Measurements from ENCODE around the gene CD4. TPM values are rescaled to one million over a fixed set of nuclear protein-coding genes. Genes with fewer than 3 reads are reported as not detected.

Gene CD4
- total RNA-seq, 4 donors from 2014 or later = 16.4 to 65.4 (median 29.6) TPM

- TF ChIP-seq, protein P1, sequence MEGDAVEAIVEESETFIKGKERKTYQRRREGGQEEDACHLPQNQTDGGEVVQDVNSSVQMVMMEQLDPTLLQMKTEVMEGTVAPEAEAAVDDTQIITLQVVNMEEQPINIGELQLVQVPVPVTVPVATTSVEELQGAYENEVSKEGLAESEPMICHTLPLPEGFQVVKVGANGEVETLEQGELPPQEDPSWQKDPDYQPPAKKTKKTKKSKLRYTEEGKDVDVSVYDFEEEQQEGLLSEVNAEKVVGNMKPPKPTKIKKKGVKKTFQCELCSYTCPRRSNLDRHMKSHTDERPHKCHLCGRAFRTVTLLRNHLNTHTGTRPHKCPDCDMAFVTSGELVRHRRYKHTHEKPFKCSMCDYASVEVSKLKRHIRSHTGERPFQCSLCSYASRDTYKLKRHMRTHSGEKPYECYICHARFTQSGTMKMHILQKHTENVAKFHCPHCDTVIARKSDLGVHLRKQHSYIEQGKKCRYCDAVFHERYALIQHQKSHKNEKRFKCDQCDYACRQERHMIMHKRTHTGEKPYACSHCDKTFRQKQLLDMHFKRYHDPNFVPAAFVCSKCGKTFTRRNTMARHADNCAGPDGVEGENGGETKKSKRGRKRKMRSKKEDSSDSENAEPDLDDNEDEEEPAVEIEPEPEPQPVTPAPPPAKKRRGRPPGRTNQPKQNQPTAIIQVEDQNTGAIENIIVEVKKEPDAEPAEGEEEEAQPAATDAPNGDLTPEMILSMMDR (IDR thresholded peaks at IDR 0.05; ENCODE audit: low read depth) = no peak
Observed at GRCh38 chr12:6833189-6833890, 44.0 kb downstream of the CD4 start.

DNA sequence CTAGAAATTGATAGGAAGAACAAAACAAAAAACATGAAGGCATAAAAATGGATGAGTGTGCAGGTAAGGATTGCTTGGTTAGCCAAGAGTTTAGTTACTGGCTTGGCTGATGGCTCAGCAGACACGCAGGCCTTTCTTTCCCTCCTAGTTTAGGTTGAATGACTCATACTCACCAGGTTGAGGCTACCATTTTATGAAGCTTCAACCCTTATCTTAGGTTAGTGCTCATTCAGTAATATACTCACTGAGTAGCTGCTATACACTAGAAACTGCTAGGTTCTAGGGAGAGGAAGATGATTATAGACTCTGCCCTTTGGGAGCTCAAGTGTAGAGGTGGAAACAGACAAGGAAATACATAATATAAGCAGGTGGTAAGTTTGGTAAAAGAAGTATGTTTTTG, 44.9 kb downstream of the CD4 start:
- TF ChIP-seq, protein P1 (IDR thresholded peaks at IDR 0.05; ENCODE audit: low read depth) = no peak

DNA sequence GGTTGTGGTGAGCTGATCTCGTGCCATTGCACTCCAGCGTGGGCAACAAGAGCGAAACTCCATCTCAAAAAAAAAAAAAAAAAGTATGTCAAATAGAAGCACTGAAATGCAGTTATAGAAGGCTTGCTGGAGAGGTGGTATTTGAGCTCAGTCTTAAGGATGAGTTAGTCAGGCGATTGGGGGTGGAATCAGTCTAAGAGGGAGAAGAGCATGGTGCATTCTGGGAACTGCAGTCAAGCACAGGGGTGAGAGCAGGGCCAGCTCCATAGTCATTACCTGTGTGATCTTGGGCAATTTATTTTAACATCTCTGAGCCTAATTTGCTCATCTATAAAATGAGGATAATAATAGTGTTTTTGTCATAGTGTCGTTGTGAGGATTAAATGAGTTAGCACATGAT, 45.5 kb downstream of the CD4 start:
- TF ChIP-seq, protein P1 (IDR thresholded peaks at IDR 0.05; ENCODE audit: low read depth) = no peak

GRCh38 chr12:6836851-6837250, 47.5 kb downstream of the CD4 start:
- TF ChIP-seq, protein P1 (IDR thresholded peaks at IDR 0.05; ENCODE audit: low read depth) = no peak

DNA sequence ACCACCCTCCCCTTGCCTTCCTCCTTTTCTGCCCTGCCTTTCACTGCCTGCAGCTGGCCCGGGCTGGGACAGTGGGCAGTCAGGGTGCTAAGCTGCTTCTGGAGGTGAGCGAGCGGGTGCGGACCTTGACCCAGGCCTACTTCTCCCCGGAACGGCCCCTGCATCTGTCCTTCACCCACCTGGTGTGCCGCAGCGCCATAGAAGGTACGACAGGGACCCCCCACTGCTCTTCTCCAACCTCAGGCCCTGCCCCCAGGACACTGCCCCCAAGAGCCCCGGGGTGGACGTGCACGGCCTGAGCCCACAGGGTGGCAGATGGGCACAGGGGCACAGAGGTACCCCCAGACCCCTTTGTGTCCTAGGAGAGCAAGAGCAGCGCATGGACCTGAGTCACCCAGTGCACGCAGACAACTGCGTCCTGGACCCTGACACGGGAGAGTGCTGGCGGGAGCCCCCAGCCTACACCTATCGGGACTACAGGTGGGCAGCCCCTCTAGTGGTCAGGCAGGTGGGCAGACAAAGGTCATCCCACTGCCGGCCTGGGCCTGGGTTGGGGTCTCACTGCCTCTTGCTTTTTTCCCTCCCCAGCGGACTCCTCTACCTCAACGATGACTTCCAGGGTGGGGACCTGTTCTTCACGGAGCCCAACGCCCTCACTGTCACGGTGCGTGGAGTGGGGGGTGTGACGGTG, 48.2 kb downstream of the CD4 start:
- TF ChIP-seq, protein P1 (IDR thresholded peaks at IDR 0.05; ENCODE audit: low read depth) = no peak

DNA sequence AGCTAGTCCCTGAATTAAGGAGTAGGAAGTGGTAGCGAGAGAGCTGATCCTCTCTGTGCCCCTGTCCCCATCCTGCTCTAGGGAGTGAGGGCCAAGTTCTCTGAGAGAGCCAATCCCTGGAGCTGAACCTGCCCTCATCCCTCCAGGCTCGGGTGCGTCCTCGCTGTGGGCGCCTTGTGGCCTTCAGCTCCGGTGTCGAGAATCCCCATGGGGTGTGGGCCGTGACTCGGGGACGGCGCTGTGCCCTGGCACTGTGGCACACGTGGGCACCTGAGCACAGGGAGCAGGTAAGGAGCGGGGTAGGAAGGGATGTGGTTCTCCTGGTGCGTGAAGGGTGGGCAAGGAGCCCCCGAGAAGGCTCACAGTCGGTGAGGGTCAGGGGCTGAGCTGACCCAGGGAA, 49.5 kb downstream of the CD4 start:
- TF ChIP-seq, protein P1 (IDR thresholded peaks at IDR 0.05; ENCODE audit: low read depth) = no peak

DNA sequence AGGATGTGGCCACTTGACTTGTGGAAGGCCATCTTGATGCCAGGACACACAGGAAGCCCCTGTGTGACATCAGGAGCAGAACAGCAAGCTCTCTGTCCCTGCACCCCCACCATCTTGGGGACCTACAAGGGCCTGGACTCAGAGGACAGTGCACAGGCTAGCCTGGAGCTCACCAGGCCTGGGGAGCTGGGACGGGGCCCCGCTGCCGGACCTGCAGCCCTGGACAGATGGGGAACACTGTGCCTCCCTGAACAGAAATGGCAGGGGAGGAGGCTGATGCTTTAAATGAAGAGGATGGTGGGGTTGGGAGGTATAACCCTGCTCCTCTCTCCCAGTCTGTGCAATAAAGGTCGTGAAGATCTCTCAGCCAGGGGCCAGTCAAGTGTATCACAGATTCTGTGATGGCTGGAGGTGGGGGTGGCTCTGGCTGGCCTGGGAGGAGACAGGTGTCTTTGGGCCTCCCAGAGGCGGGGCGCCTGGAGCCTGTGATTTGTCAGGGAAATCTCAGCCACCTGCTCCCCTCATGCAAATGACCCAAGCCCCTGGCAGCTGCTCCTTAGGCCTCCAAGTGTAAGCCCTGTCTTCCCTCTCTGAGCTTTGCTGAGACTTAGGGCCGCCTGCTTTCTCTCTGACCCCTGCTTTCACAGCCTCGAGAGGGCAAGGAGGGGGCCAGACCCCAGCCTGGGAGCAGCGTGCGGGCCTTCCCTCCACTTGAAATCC, 50.3 kb downstream of the CD4 start:
- TF ChIP-seq, protein P1 (IDR thresholded peaks at IDR 0.05; ENCODE audit: low read depth) = no peak

Data from subcutaneous adipose tissue (tissue), 4 donors.